Mucosa of stomach (tissue), 1 donor: ENCODE measurements around the gene ZNF662.

Source experiments
- H3K27me3 ChIP-seq: one replicate; pipeline ENCODE4 v1.7.0; 2013; ENCODE audit warnings: mild to moderate bottlenecking, low read length; ENCODE audit not compliant: control insufficient read depth, insufficient read depth
- H3K36me3 ChIP-seq: one replicate; pipeline ENCODE4 v1.7.0; 2013; ENCODE audit warnings: low read length; ENCODE audit not compliant: control insufficient read depth, insufficient read depth
- H3K4me1 ChIP-seq: one replicate; pipeline ENCODE4 v1.7.0; 2013; ENCODE audit warnings: mild to moderate bottlenecking, low read length; ENCODE audit not compliant: control insufficient read depth, insufficient read depth
- H3K4me3 ChIP-seq: one replicate; pipeline ENCODE4 v1.7.0; 2013; ENCODE audit warnings: low read length
- H3K9ac ChIP-seq: one replicate; pipeline ENCODE4 v1.7.0; 2013; ENCODE audit warnings: mild to moderate bottlenecking, low read length, moderate library complexity
- H3K9me3 ChIP-seq: one replicate; pipeline ENCODE4 v1.7.0; 2013; ENCODE audit warnings: mild to moderate bottlenecking, low read length, moderate library complexity; ENCODE audit not compliant: control insufficient read depth
- donor health status: Pancreatic carcinoma.

Gene ZNF662

GRCh38 chr3:42960786-42961185, 54.8 kb downstream of the ZNF662 start:
- no peaks in the 10 kb centered on the region for H3K9me3 ChIP-seq
- H3K36me3 ChIP-seq: no peaks in the 10 kb centered on the region
- H3K27me3 ChIP-seq: no peaks in the 10 kb centered on the region
- H3K4me3 ChIP-seq: no peak overlapping the region
- H3K9ac ChIP-seq: no peak overlapping the region
- H3K4me1 ChIP-seq: peaks cover 5% of the 10 kb centered on the region

DNA sequence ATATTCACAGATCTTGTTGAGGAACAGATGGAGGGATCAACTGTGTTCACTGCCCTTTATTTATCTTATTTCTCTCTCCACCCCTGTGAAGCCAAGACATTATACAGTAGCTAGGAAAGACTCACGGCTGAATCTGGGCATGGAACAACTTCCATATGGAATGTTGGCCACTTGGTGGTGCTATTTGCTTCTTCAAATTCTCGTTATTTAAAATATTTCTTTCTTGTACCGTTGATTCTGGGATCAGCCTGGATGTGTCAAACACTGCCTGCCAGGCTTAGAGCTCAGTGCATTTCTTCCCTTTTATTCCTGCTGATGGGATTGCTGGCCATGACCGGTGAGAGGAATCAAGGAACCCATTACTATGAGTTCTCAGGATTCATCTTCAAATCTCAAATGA, 55.7 kb downstream of the ZNF662 start:
- H3K4me1 ChIP-seq: peaks cover 5% of the 10 kb centered on the region
- H3K27me3 ChIP-seq: no peaks in the 10 kb centered on the region
- no peak overlapping the region for H3K9ac ChIP-seq
- no peak overlapping the region for H3K4me3 ChIP-seq
- H3K36me3 ChIP-seq: no peaks in the 10 kb centered on the region
- H3K9me3 ChIP-seq: no peaks in the 10 kb centered on the region

- H3K36me3 ChIP-seq: no peaks in the 10 kb centered on the region
- no peaks in the 10 kb centered on the region for H3K27me3 ChIP-seq
- no peak overlapping the region for H3K4me3 ChIP-seq
- no peaks in the 10 kb centered on the region for H3K9me3 ChIP-seq
- peaks cover 5% of the 10 kb centered on the region for H3K4me1 ChIP-seq
- no peak overlapping the region for H3K9ac ChIP-seq
Observed at GRCh38 chr3:42963269-42963668, 57.3 kb downstream of the ZNF662 start.

DNA sequence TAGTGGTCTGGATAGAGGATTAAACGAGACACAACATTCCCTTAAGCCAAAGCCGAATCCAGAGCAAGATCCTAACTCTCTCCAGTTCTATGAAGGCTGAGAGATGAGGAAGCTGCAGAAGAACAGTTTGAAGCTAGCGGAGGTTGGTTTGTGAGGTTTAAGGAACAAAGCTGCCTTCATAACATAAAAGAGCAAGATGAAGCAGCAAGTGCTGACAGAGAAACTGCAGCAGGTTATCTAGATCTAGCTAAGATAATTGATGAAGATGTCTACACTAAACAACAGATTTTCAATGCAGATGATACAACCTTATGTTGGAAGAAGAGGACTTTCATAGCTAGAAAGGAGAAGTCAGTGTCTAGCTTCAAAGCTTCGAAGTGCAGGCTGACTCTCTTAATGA, 58.3 kb downstream of the ZNF662 start:
- Histone ChIP-seq H3K4me3 (no peak overlapping the region), H3K36me3 (no peaks in the 10 kb centered on the region), H3K9ac (no peak overlapping the region), H3K4me1 (peaks cover 5% of the 10 kb centered on the region), H3K9me3 (no peaks in the 10 kb centered on the region), H3K27me3 (no peaks in the 10 kb centered on the region)
